Measurements from ENCODE around the gene TLR1. TPM values are rescaled to one million over a fixed set of nuclear protein-coding genes. Genes with fewer than 3 reads are reported as not detected.

The TLR1 gene
- total RNA-seq, 1 experiment from 2014 or later = 2.2 TPM

DNA sequence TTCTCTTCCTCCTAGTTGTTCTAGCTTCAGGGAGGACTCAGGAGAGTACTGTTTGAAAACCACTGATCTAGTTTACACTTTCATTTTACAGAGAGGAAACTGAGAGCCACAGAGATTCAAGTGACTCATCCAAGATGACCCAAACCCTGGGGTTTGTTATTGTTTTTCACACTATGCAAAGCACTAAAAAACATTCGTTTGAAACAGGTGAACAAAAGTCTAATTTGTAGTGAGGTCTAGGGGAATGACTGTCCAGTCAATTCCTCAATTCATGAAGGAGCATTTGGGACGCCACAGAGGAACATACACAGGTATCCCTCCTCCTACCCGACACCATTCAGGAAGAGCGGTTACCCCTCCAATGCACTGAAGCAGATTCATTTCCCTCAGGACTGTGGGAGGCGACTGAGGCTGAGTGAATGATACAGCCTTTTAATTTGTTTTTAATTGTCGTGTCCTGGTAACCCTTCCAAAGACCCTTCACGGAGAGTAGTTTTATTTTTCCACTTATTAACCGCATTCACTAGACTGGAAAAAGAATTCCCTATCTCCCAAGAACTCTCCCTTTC is 52.1 kb downstream of the TLR1 start:
- Mint-ChIP-seq H3K4me1 (ENCODE audit: insufficient read depth, unreplicated experiment) (no peaks in the 10 kb centered on the region), H3K9me3 (ENCODE audit: unreplicated experiment) (no peaks in the 10 kb centered on the region), H3K36me3 (ENCODE audit: insufficient read depth, unreplicated experiment) (no peaks in the 10 kb centered on the region), H3K4me3 (ENCODE audit: unreplicated experiment) (no peak overlapping the region), H3K27ac (ENCODE audit: low read depth, unreplicated experiment) (no peak overlapping the region), H3K27me3 (ENCODE audit: insufficient read depth, unreplicated experiment) (no peaks in the 10 kb centered on the region)
- BruUV-seq (replicated peaks) = no TSS peak
- DNase-seq (ENCODE audit: unreplicated experiment) = peak; percentile 54
- POLR2A ChIA-PET = interaction anchor here (0.7 to 1.2 kb wide), 3 partner anchors 9 to 925 kb away, joined by 3 read pairs; no protein-coding TSS in a partner anchor
- TF ChIP-seq, protein P1, sequence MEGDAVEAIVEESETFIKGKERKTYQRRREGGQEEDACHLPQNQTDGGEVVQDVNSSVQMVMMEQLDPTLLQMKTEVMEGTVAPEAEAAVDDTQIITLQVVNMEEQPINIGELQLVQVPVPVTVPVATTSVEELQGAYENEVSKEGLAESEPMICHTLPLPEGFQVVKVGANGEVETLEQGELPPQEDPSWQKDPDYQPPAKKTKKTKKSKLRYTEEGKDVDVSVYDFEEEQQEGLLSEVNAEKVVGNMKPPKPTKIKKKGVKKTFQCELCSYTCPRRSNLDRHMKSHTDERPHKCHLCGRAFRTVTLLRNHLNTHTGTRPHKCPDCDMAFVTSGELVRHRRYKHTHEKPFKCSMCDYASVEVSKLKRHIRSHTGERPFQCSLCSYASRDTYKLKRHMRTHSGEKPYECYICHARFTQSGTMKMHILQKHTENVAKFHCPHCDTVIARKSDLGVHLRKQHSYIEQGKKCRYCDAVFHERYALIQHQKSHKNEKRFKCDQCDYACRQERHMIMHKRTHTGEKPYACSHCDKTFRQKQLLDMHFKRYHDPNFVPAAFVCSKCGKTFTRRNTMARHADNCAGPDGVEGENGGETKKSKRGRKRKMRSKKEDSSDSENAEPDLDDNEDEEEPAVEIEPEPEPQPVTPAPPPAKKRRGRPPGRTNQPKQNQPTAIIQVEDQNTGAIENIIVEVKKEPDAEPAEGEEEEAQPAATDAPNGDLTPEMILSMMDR (IDR thresholded peaks at IDR 0.05; ENCODE audit: unreplicated experiment) = no peak
- CTCF ChIA-PET = interaction anchor here (0.6 kb wide), 1 partner anchor 573 kb away, joined by 3 read pairs; no protein-coding TSS in a partner anchor
- intact Hi-C loops (cut with micrococcal nuclease) = loop anchor here (10.0 kb wide), 2 partner anchors 292 to 682 kb away; no protein-coding TSS in a partner anchor

DNA sequence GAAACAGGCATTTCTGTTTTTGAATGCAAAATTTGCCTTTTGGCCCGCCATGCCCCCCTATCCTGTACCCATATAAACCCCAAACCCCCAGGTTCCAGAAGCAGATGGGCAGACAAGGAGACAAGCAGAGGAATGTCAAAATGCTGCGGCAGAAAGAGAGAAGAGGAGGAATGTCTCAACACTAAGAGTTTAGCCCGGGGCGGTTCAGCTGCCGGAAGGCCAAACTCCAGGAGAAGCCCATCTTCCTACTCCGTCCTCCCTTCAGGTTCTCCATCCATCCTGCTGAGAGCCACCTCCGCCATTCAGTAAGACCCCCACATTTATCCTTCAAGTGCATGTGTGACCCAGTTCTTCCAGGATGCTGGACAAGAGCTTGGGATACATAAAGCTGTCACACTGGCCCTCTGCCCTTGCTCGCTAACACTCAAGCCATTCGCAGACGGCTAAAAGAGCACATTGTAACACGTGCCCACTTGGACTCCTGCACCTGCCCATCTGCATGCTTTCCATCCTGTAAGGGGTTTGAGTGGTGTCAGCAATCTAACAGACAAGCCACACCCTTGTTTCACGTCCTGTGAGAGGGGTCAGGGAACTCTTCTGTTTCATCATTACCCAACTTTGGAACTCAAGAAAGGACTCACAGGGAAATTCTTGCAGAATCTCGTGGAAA is 53.1 kb downstream of the TLR1 start:
- Mint-ChIP-seq H3K4me1 (ENCODE audit: insufficient read depth, unreplicated experiment) (no peaks in the 10 kb centered on the region), H3K4me3 (ENCODE audit: unreplicated experiment) (no peak overlapping the region), H3K27ac (ENCODE audit: low read depth, unreplicated experiment) (no peak overlapping the region), H3K36me3 (ENCODE audit: insufficient read depth, unreplicated experiment) (no peaks in the 10 kb centered on the region), H3K27me3 (ENCODE audit: insufficient read depth, unreplicated experiment) (no peaks in the 10 kb centered on the region), H3K9me3 (ENCODE audit: unreplicated experiment) (peaks cover 5% of the 10 kb centered on the region)
- ChIA-PET POLR2A (interaction anchor here (0.7 to 1.2 kb wide), 3 partner anchors 8 to 924 kb away, joined by 3 read pairs; no protein-coding TSS in a partner anchor), CTCF (interaction anchor here (0.6 kb wide), 1 partner anchor 572 kb away, joined by 3 read pairs; no protein-coding TSS in a partner anchor)
- TF ChIP-seq, protein P1 (IDR thresholded peaks at IDR 0.05; ENCODE audit: unreplicated experiment) = no peak
- no peak for DNase-seq (ENCODE audit: unreplicated experiment)
- intact Hi-C loops (cut with micrococcal nuclease) = loop anchor here (10.0 kb wide), 2 partner anchors 293 to 683 kb away; no protein-coding TSS in a partner anchor
- BruUV-seq (replicated peaks) = no TSS peak

DNA sequence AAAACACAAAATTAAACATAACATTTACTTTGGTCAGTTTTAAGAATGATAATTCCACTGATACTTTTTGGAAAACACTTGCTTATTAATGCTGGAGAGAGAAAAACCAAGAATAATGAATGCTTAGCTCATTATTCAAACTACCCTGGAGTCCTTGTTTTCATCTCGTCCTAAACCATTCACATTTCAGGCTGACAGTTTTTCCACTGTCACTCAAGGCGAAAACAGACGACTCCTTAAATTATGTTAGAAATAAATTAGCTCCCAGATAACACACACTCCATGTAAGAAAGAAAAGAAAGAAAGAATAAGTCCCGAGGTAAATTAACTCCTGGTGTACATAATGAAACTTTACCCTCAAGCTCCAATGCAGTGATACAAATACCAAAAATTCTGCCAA is 55.3 kb downstream of the TLR1 start:
- no peak overlapping the region for H3K4me3 Mint-ChIP-seq (ENCODE audit: unreplicated experiment)
- H3K4me1 Mint-ChIP-seq (ENCODE audit: insufficient read depth, unreplicated experiment) = no peaks in the 10 kb centered on the region
- BruUV-seq (replicated peaks) = no TSS peak
- no peak overlapping the region for H3K27ac Mint-ChIP-seq (ENCODE audit: low read depth, unreplicated experiment)
- TF ChIP-seq, protein P1 (IDR thresholded peaks at IDR 0.05; ENCODE audit: unreplicated experiment) = no peak
- DNase-seq (ENCODE audit: unreplicated experiment) = no peak
- intact Hi-C loops (cut with micrococcal nuclease) = no loop called here
- POLR2A ChIA-PET = interaction anchor here (0.6 kb wide), 1 partner anchor 74 kb away, joined by 3 read pairs; no protein-coding TSS in a partner anchor
- H3K9me3 Mint-ChIP-seq (ENCODE audit: unreplicated experiment) = peaks cover 7% of the 10 kb centered on the region
- H3K27me3 Mint-ChIP-seq (ENCODE audit: insufficient read depth, unreplicated experiment) = no peaks in the 10 kb centered on the region
- CTCF ChIA-PET = interaction anchor here (0.5 to 1.1 kb wide), 3 partner anchors 112 to 581 kb away, joined by 3 to 4 read pairs (median 3); no protein-coding TSS in a partner anchor
- H3K36me3 Mint-ChIP-seq (ENCODE audit: insufficient read depth, unreplicated experiment) = no peaks in the 10 kb centered on the region

DNA sequence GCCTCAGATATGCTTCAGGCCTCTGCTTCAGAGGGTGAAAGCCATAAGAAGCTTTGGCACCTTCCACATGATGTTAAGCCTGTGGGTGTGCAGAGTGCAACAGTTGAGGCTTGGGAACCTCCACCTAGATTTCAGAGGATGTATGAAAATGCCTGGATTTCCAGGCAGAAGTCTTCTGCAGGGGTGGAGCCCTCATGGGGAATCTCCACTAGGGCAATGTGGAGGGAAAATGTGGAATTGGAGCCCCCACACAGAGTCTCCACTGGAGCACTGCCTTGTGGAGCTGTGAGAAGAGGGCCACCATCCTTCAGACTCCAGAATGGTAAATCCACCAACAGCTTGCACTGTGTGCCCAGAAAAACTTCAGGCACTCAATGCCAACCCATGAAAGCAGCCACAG is 57.0 kb downstream of the TLR1 start:
- peaks cover 7% of the 10 kb centered on the region for H3K9me3 Mint-ChIP-seq (ENCODE audit: unreplicated experiment)
- intact Hi-C loops (cut with micrococcal nuclease) = no loop called here
- CTCF ChIA-PET = no interaction called here
- H3K27me3 Mint-ChIP-seq (ENCODE audit: insufficient read depth, unreplicated experiment) = no peaks in the 10 kb centered on the region
- no peaks in the 10 kb centered on the region for H3K36me3 Mint-ChIP-seq (ENCODE audit: insufficient read depth, unreplicated experiment)
- no TSS peak for BruUV-seq (replicated peaks)
- TF ChIP-seq, protein P1 (IDR thresholded peaks at IDR 0.05; ENCODE audit: unreplicated experiment) = no peak
- H3K4me3 Mint-ChIP-seq (ENCODE audit: unreplicated experiment) = no peak overlapping the region
- DNase-seq (ENCODE audit: unreplicated experiment) = no peak
- H3K4me1 Mint-ChIP-seq (ENCODE audit: insufficient read depth, unreplicated experiment) = peaks cover 6% of the 10 kb centered on the region
- POLR2A ChIA-PET = interaction anchor here (0.6 kb wide), 1 partner anchor 130 kb away, joined by 3 read pairs; no protein-coding TSS in a partner anchor
- no peak overlapping the region for H3K27ac Mint-ChIP-seq (ENCODE audit: low read depth, unreplicated experiment)

All from MCF 10A (cell line).